ENCODE results near the gene SCNN1B.
"Not testable (repeated sequence)": the region's sequence is repeated elsewhere in the genome, so short reads cannot be mapped to it uniquely, and the experiment has no call there.

Gene SCNN1B

GRCh38 chr16:23290189-23291062 lies 11.7 kb upstream of the SCNN1B start:
- no peaks in the 10 kb centered on the region for H3K4me1 ChIP-seq (ENCODE audit: insufficient read depth, low read length)

GRCh38 chr16:23293016-23293415 lies 9.1 kb upstream of the SCNN1B start:
- Histone ChIP-seq H3K36me3 (ENCODE audit: insufficient read depth, low read length) (no peaks in the 10 kb centered on the region), H3K9me3 (ENCODE audit: low read length) (no peaks in the 10 kb centered on the region), H3K4me3 (ENCODE audit: low read depth in 1 of 2, low read length in 2 of 2) (no peak overlapping the region), H3K9ac (ENCODE audit: low read length) (no peak overlapping the region), H3K27me3 (ENCODE audit: control insufficient read depth in 1 of 2, insufficient read depth in 2 of 2, low read length in 2 of 2) (no peaks in the 10 kb centered on the region), H3K4me1 (ENCODE audit: insufficient read depth, low read length) (no peaks in the 10 kb centered on the region), H3K27ac (ENCODE audit: low read depth, low read length) (no peak overlapping the region)

More at GRCh38 chr16:23290189-23291062, 11.7 kb upstream of the SCNN1B start:
- Histone ChIP-seq H3K9ac (ENCODE audit: low read length) (no peak overlapping the region), H3K27me3 (ENCODE audit: control insufficient read depth in 1 of 2, insufficient read depth in 2 of 2, low read length in 2 of 2) (no peaks in the 10 kb centered on the region), H3K9me3 (ENCODE audit: low read length) (no peaks in the 10 kb centered on the region), H3K36me3 (ENCODE audit: insufficient read depth, low read length) (no peaks in the 10 kb centered on the region), H3K27ac (ENCODE audit: low read depth, low read length) (no peak overlapping the region), H3K4me3 (ENCODE audit: low read depth in 1 of 2, low read length in 2 of 2) (no peak overlapping the region)

- H3K4me3 ChIP-seq (ENCODE audit: low read depth in 1 of 2, low read length in 2 of 2), result no peak overlapping the region
- H3K4me1 ChIP-seq (ENCODE audit: insufficient read depth, low read length), result no peaks in the 10 kb centered on the region
- no peak overlapping the region for H3K27ac ChIP-seq (ENCODE audit: low read depth, low read length)
- H3K36me3 ChIP-seq (ENCODE audit: insufficient read depth, low read length), result no peaks in the 10 kb centered on the region
- H3K27me3 ChIP-seq (ENCODE audit: control insufficient read depth in 1 of 2, insufficient read depth in 2 of 2, low read length in 2 of 2), result no peaks in the 10 kb centered on the region
- no peak overlapping the region for H3K9ac ChIP-seq (ENCODE audit: low read length)
- no peaks in the 10 kb centered on the region for H3K9me3 ChIP-seq (ENCODE audit: low read length)
These were observed 7.8 kb upstream of the SCNN1B start for GRCh38 chr16:23294260-23294659.

GRCh38 chr16:23296994-23297393 lies 5.1 kb upstream of the SCNN1B start:
- H3K27me3 ChIP-seq (ENCODE audit: control insufficient read depth in 1 of 2, insufficient read depth in 2 of 2, low read length in 2 of 2), result peaks cover 8 to 17% of the 10 kb centered on the region in 2 donors

GRCh38 chr16:23298290-23298915 lies 3.7 kb upstream of the SCNN1B start:
- H3K36me3 ChIP-seq (ENCODE audit: insufficient read depth, low read length), result no peaks in the 10 kb centered on the region
- H3K9me3 ChIP-seq (ENCODE audit: low read length), result no peaks in the 10 kb centered on the region
- H3K4me1 ChIP-seq (ENCODE audit: insufficient read depth, low read length), result peaks cover 7% of the 10 kb centered on the region
- peaks cover 8 to 28% of the 10 kb centered on the region in 2 donors for H3K27me3 ChIP-seq (ENCODE audit: control insufficient read depth in 1 of 2, insufficient read depth in 2 of 2, low read length in 2 of 2)
- no peak overlapping the region for H3K9ac ChIP-seq (ENCODE audit: low read length)
- no peak overlapping the region for H3K27ac ChIP-seq (ENCODE audit: low read depth, low read length)
- H3K4me3 ChIP-seq (ENCODE audit: low read depth in 1 of 2, low read length in 2 of 2), result no peak overlapping the region

More at GRCh38 chr16:23296994-23297393, 5.1 kb upstream of the SCNN1B start:
- H3K36me3 ChIP-seq (ENCODE audit: insufficient read depth, low read length), result no peaks in the 10 kb centered on the region
- H3K27ac ChIP-seq (ENCODE audit: low read depth, low read length), result no peak overlapping the region
- H3K4me1 ChIP-seq (ENCODE audit: insufficient read depth, low read length), result no peaks in the 10 kb centered on the region
- H3K9me3 ChIP-seq (ENCODE audit: low read length), result no peaks in the 10 kb centered on the region
- no peak overlapping the region for H3K9ac ChIP-seq (ENCODE audit: low read length)
- H3K4me3 ChIP-seq (ENCODE audit: low read depth in 1 of 2, low read length in 2 of 2), result no peak overlapping the region

- H3K9me3 ChIP-seq (ENCODE audit: low read length); H3K9ac ChIP-seq (ENCODE audit: low read length); H3K4me1 ChIP-seq (ENCODE audit: insufficient read depth, low read length); H3K27ac ChIP-seq (ENCODE audit: low read depth, low read length); H3K4me3 ChIP-seq (ENCODE audit: low read depth in 1 of 2, low read length in 2 of 2); H3K36me3 ChIP-seq (ENCODE audit: insufficient read depth, low read length): not testable (repeated sequence)
- peaks cover 8 to 28% of the 10 kb centered on the region in 2 donors for H3K27me3 ChIP-seq (ENCODE audit: control insufficient read depth in 1 of 2, insufficient read depth in 2 of 2, low read length in 2 of 2)
These were observed 2.3 kb upstream of the SCNN1B start for GRCh38 chr16:23299815-23300214.

- Histone ChIP-seq H3K27me3 (ENCODE audit: control insufficient read depth in 1 of 2, insufficient read depth in 2 of 2, low read length in 2 of 2) (peaks cover 8 to 28% of the 10 kb centered on the region in 2 donors), H3K9ac (ENCODE audit: low read length) (no peak overlapping the region), H3K4me1 (ENCODE audit: insufficient read depth, low read length) (peaks cover 7% of the 10 kb centered on the region), H3K27ac (ENCODE audit: low read depth, low read length) (no peak overlapping the region), H3K9me3 (ENCODE audit: low read length) (no peaks in the 10 kb centered on the region), H3K36me3 (ENCODE audit: insufficient read depth, low read length) (no peaks in the 10 kb centered on the region), H3K4me3 (ENCODE audit: low read depth in 1 of 2, low read length in 2 of 2) (peak overlapping the region; percentile 20 to 32)
These were observed 654 bp upstream of the SCNN1B start for GRCh38 chr16:23301251-23302044.

GRCh38 chr16:23303685-23304084 lies 1.6 kb downstream of the SCNN1B start:
- H3K9ac ChIP-seq (ENCODE audit: low read length), result no peak overlapping the region
- peaks cover 7% of the 10 kb centered on the region for H3K4me1 ChIP-seq (ENCODE audit: insufficient read depth, low read length)
- H3K9me3 ChIP-seq (ENCODE audit: low read length), result no peaks in the 10 kb centered on the region
- no peak overlapping the region for H3K27ac ChIP-seq (ENCODE audit: low read depth, low read length)
- H3K27me3 ChIP-seq (ENCODE audit: control insufficient read depth in 1 of 2, insufficient read depth in 2 of 2, low read length in 2 of 2), result peaks cover 8 to 28% of the 10 kb centered on the region in 2 donors
- no peaks in the 10 kb centered on the region for H3K36me3 ChIP-seq (ENCODE audit: insufficient read depth, low read length)
- no peak overlapping the region for H3K4me3 ChIP-seq (ENCODE audit: low read depth in 1 of 2, low read length in 2 of 2)

GRCh38 chr16:23304620-23305019 lies 2.5 kb downstream of the SCNN1B start:
- H3K9ac ChIP-seq (ENCODE audit: low read length), result no peak overlapping the region
- no peak overlapping the region for H3K4me3 ChIP-seq (ENCODE audit: low read depth in 1 of 2, low read length in 2 of 2)
- H3K36me3 ChIP-seq (ENCODE audit: insufficient read depth, low read length), result no peaks in the 10 kb centered on the region
- peaks cover 8 to 28% of the 10 kb centered on the region in 2 donors for H3K27me3 ChIP-seq (ENCODE audit: control insufficient read depth in 1 of 2, insufficient read depth in 2 of 2, low read length in 2 of 2)
- H3K27ac ChIP-seq (ENCODE audit: low read depth, low read length), result no peak overlapping the region
- H3K9me3 ChIP-seq (ENCODE audit: low read length), result no peaks in the 10 kb centered on the region
- H3K4me1 ChIP-seq (ENCODE audit: insufficient read depth, low read length), result peaks cover 7% of the 10 kb centered on the region

- Histone ChIP-seq H3K36me3 (ENCODE audit: insufficient read depth, low read length) (no peaks in the 10 kb centered on the region), H3K4me1 (ENCODE audit: insufficient read depth, low read length) (peaks cover 7% of the 10 kb centered on the region), H3K9me3 (ENCODE audit: low read length) (no peaks in the 10 kb centered on the region), H3K9ac (ENCODE audit: low read length) (no peak overlapping the region), H3K4me3 (ENCODE audit: low read depth in 1 of 2, low read length in 2 of 2) (no peak overlapping the region), H3K27me3 (ENCODE audit: control insufficient read depth in 1 of 2, insufficient read depth in 2 of 2, low read length in 2 of 2) (peaks cover 5 to 16% of the 10 kb centered on the region in 2 donors), H3K27ac (ENCODE audit: low read depth, low read length) (no peak overlapping the region)
These were observed 4.3 kb downstream of the SCNN1B start for GRCh38 chr16:23306199-23307100.

Measured in muscle layer of colon (tissue), 2 donors.